Measurements from ENCODE around the gene TMEM59. TPM values are rescaled to one million over a fixed set of nuclear protein-coding genes. Genes with fewer than 3 reads are reported as not detected.
"Not testable (repeated sequence)": the region's sequence is repeated elsewhere in the genome, so short reads cannot be mapped to it uniquely, and the experiment has no call there.

Gene TMEM59
- polyA plus RNA-seq (2012; ENCODE audit: insufficient read depth, insufficient read length) = 88.0 TPM

- peak; percentile 98 for DNase-seq (ENCODE audit: low read depth, low spot score)
- peak within 1 kb of the TSS; percentile 98 for H3K4me3 ChIP-seq (ENCODE audit: low read length)
Observed at GRCh38 chr1:54052934-54053744, at the start of gene TMEM59, which contains the start of gene TCEANC2. Gene TMEM59, minus strand, starts transcription at chr1:54053204. Its CDS starts 16 bp downstream, at chr1:54053188. Gene TCEANC2, plus strand, starts transcription at chr1:54053608. Its CDS starts 815 bp downstream, at chr1:54054423.

GRCh38 chr1:54100500-54100899 is 47.5 kb upstream of the TMEM59 start:
- no peak for DNase-seq (ENCODE audit: low read depth, low spot score)
- H3K4me3 ChIP-seq (ENCODE audit: low read length) = no peak overlapping the region

- no peak for DNase-seq (ENCODE audit: low read depth, low spot score)
- H3K4me3 ChIP-seq (ENCODE audit: low read length) = no peak overlapping the region
Observed at GRCh38 chr1:54099061-54099610, 46.1 kb upstream of the TMEM59 start.

GRCh38 chr1:54096877-54097240 is 43.9 kb upstream of the TMEM59 start:
- no peak overlapping the region for H3K4me3 ChIP-seq (ENCODE audit: low read length)
- no peak for DNase-seq (ENCODE audit: low read depth, low spot score)

GRCh38 chr1:54096227-54096876 is 43.3 kb upstream of the TMEM59 start:
- H3K4me3 ChIP-seq (ENCODE audit: low read length) = no peak overlapping the region
- DNase-seq (ENCODE audit: low read depth, low spot score) = no peak

GRCh38 chr1:54095546-54096226 is 42.7 kb upstream of the TMEM59 start:
- no peak overlapping the region for H3K4me3 ChIP-seq (ENCODE audit: low read length)
- no peak for DNase-seq (ENCODE audit: low read depth, low spot score)

- not testable (repeated sequence) for H3K4me3 ChIP-seq (ENCODE audit: low read length); DNase-seq (ENCODE audit: low read depth, low spot score)
Observed at GRCh38 chr1:54094730-54095105, 41.7 kb upstream of the TMEM59 start.

- DNase-seq (ENCODE audit: low read depth, low spot score) = no peak
Observed at GRCh38 chr1:54094001-54094729, 41.2 kb upstream of the TMEM59 start.

GRCh38 chr1:54091666-54092065 is 38.7 kb upstream of the TMEM59 start:
- H3K4me3 ChIP-seq (ENCODE audit: low read length) = no peak overlapping the region
- no peak for DNase-seq (ENCODE audit: low read depth, low spot score)

More at GRCh38 chr1:54094001-54094729, 41.2 kb upstream of the TMEM59 start:
- no peak overlapping the region for H3K4me3 ChIP-seq (ENCODE audit: low read length)

GRCh38 chr1:54088385-54088784 is 35.4 kb upstream of the TMEM59 start:
- DNase-seq (ENCODE audit: low read depth, low spot score) = no peak
- no peak overlapping the region for H3K4me3 ChIP-seq (ENCODE audit: low read length)

GRCh38 chr1:54086754-54087153 is 33.8 kb upstream of the TMEM59 start:
- no peak for DNase-seq (ENCODE audit: low read depth, low spot score)
- H3K4me3 ChIP-seq (ENCODE audit: low read length) = no peak overlapping the region

- H3K4me3 ChIP-seq (ENCODE audit: low read length) = no peak overlapping the region
- DNase-seq (ENCODE audit: low read depth, low spot score) = no peak
Observed at GRCh38 chr1:54084794-54085193, 31.8 kb upstream of the TMEM59 start.

- DNase-seq (ENCODE audit: low read depth, low spot score) = peak; percentile 45
- no peak overlapping the region for H3K4me3 ChIP-seq (ENCODE audit: low read length)
Observed at GRCh38 chr1:54081306-54082270, 28.6 kb upstream of the TMEM59 start.

GRCh38 chr1:54080598-54081049 is 27.6 kb upstream of the TMEM59 start:
- DNase-seq (ENCODE audit: low read depth, low spot score) = no peak
- no peak overlapping the region for H3K4me3 ChIP-seq (ENCODE audit: low read length)

GRCh38 chr1:54077359-54077758 is 24.4 kb upstream of the TMEM59 start:
- H3K4me3 ChIP-seq (ENCODE audit: low read length) = no peak overlapping the region
- no peak for DNase-seq (ENCODE audit: low read depth, low spot score)

- H3K4me3 ChIP-seq (ENCODE audit: low read length) = no peak overlapping the region
- peak; percentile 72 for DNase-seq (ENCODE audit: low read depth, low spot score)
Observed at GRCh38 chr1:54070171-54070837, 17.3 kb upstream of the TMEM59 start.

- no peak for DNase-seq (ENCODE audit: low read depth, low spot score)
Observed at GRCh38 chr1:54069791-54070170, 16.8 kb upstream of the TMEM59 start.

More at GRCh38 chr1:54069791-54070170, 16.8 kb upstream of the TMEM59 start:
- no peak overlapping the region for H3K4me3 ChIP-seq (ENCODE audit: low read length)

Measured in Jurkat, Clone E6-1 (cell line).